Ovary (tissue), 3 donors: ENCODE measurements around the gene BCAM.
A peak's percentile ranks its signal among the peaks of the same experiment; 100 is the strongest.

Experiments used
- CTCF ChIP-seq, 3 donors: fragments of 450-650 bp in 2 of 3; fragments of 200-600 bp in 1 of 3; IDR thresholded peaks; one replicate each; pipeline versions ENCODE4 v1.5.1 to v1.8.0; 2016 to 2022; ENCODE audit warnings: antibody characterized with exemption in 3 of 3, mild to moderate bottlenecking in 1 of 3
- POLR2A ChIP-seq: fragments of 450-650 bp; IDR thresholded peaks from one replicate; pipeline ENCODE4 v1.6.1; 2017; ENCODE audit warnings: antibody characterized with exemption, mild to moderate bottlenecking, moderate library complexity
- donor health status: DM: no; HTN: no; CAD: no.

GRCh38 chr19:44845612-44846454, 36.9 kb downstream of the BCAM start, which contains the start of gene NECTIN2:
- TF ChIP-seq CTCF (IDR thresholded peaks at IDR 0.05) (peak; percentile 26 to 90 (median 83)), POLR2A (peak; percentile 93)
